PFSK-1 (cell line): ENCODE results near the gene RNF145.

Source experiments
- FOXP2 ChIP-seq: optimal IDR thresholded peaks from 2 replicates; pipeline ENCODE3; 2011; ENCODE audit warnings: borderline replicate concordance, control low read depth, inconsistent platforms; ENCODE audit not compliant: insufficient read depth; ENCODE audit errors: extremely low read length, extremely low read depth
- POLR2AphosphoS5 ChIP-seq: IDR thresholded peaks from 2 replicates; pipeline ENCODE4 v1.6.1; 2012; ENCODE audit warnings: low read depth, mild to moderate bottlenecking, control low read depth, low read length, moderate library complexity
- REST ChIP-seq, 2 experiments: IDR thresholded peaks; 2 replicates each; pipeline versions ENCODE4 v1.6.1 to v1.8.0; 2011 to 2012; ENCODE audit warnings: low read depth in 2 of 2, low read length in 2 of 2, control low read depth in 1 of 2, inconsistent platforms in 1 of 2, mild to moderate bottlenecking in 1 of 2, moderate library complexity in 1 of 2; ENCODE audit not compliant: insufficient read depth in 1 of 2
- SIN3A ChIP-seq: IDR thresholded peaks from 2 replicates; pipeline ENCODE4 v1.6.1; 2012; ENCODE audit warnings: mild to moderate bottlenecking, low read length, moderate library complexity, borderline replicate concordance; ENCODE audit not compliant: insufficient read depth
- TAF1 ChIP-seq: IDR thresholded peaks from 2 replicates; pipeline ENCODE4 v1.6.1; 2012; ENCODE audit warnings: low read length, control low read depth, borderline replicate concordance; ENCODE audit not compliant: insufficient read depth

RNF145 gene

GRCh38 chr5:159113405-159113804 is 95.9 kb downstream of the RNF145 start:
- TF ChIP-seq SIN3A, result no peak
- TF ChIP-seq TAF1, result no peak
- TF ChIP-seq POLR2AphosphoS5, result no peak
- no peak for TF ChIP-seq FOXP2
- no peak for TF ChIP-seq REST (IDR thresholded peaks at IDR 0.05; ENCODE audit: insufficient read depth in 1 of 2, low read depth in 2 of 2, low read length in 2 of 2)

- TF ChIP-seq REST (IDR thresholded peaks at IDR 0.05; ENCODE audit: insufficient read depth in 1 of 2, low read depth in 2 of 2, low read length in 2 of 2) (no peak), SIN3A (no peak), TAF1 (no peak), FOXP2 (no peak), POLR2AphosphoS5 (no peak)
Measured at GRCh38 chr5:159112436-159112835, 96.9 kb downstream of the RNF145 start.
